GM19468 (cell line): ENCODE measurements around the gene EPHA4.
"Not testable (repeated sequence)": the region's sequence is repeated elsewhere in the genome, so short reads cannot be mapped to it uniquely, and the experiment has no call there.

ENCODE experiments used
- ATAC-seq: cut with Tn5 transposase; IDR thresholded peaks from one replicate; pipeline ENCODE4 v1.9.1; 2021; ENCODE audit warnings: mild to moderate bottlenecking, moderate library complexity, moderate number of reproducible peaks; ENCODE audit not compliant: unreplicated experiment; ENCODE audit errors: extremely low read depth

EPHA4 gene

DNA sequence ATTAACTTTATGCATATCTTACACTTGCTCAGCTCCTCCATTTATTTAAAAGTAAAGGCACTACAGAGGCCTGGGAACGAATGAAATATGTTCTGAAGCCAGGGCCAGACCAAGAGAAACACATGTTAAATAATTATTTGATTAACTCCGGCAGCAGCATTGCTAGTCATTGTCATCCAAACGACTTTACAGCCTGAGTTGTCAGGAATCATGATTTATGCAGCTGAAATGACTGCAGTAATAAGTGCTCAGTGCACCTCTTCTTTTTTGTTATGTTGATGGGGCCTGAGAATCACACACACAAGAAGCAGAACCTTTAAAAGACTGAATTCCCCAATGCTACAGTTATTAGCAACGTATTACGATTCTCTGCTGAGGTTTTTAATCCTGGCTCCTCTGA lies 58.9 kb downstream of the EPHA4 start:
- no peak for ATAC-seq

GRCh38 chr2:221511325-221511724 lies 60.8 kb downstream of the EPHA4 start:
- not testable (repeated sequence) for ATAC-seq

GRCh38 chr2:221506469-221506868 lies 65.6 kb downstream of the EPHA4 start:
- no peak for ATAC-seq

GRCh38 chr2:221505605-221506004 lies 66.5 kb downstream of the EPHA4 start:
- ATAC-seq = no peak

DNA sequence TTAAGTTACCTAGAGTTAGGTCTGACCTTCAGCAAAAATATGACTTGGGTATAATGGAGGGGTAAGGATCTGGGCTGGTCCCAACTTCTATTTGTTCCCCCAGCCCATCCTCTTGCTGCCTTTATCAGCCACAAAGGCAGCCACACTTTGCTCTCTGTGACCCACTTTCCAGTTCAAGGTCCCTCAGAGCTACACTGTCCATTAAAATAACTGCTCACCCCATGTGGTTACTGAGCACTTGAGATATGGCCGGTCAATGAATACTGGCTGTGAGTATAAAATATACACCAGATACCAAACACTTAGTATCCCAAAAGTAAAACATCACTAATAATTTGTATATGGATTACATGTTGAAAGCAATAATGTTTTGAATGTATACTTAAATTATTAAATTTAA lies 67.2 kb downstream of the EPHA4 start:
- ATAC-seq = no peak

- no peak for ATAC-seq
These were observed 68.1 kb downstream of the EPHA4 start for GRCh38 chr2:221503965-221504364.

DNA sequence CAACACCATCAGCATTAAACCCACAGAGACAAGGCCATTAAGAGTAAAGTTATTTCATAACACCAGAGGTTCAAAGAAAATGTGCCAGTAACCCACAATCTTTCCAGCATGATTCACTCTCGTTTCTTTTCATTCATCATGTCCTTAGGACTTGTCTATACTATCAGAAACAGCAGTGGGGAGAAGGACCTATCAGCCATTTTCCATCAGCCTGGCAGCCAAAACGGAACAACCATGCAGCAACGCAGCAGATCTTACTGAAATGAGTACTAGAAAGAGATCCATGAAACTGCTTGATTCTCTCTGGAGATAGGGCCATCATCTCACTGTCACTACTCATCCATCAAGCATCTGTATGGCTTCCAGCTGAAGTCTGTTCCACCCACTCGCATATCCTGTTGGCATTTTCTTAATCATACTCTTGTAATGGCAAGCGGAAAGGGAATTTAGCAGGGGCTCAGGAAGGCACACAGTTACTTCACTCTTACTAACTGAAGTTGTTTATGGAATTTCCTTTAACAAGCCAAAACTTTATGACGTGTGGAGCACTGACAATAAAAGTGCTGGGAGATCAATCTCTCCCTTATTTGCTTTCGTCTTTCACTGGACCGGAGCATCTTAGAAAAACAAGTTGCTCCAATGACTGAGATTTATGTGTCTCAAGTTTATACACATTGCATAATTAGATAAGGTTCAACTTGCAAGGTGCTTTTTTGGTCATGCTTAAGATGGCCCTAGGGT lies 69.7 kb downstream of the EPHA4 start:
- no peak for ATAC-seq

DNA sequence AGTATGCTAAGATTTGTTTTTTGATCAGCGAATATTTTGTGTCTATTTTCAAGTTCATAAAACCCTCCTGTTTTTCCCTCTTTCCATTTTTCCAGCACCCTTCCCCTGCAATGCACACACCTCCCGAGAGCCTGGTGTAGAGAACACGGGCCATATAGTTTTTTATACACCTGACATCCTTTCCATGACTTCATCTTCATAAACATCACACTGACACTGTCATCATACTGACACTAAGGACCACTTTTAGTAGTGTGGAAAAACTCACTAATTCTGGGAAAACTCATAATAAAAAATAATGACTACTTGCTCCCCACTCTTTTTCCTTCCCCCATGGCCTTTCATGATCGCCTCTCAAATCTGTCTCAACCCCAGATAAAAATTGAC lies 70.2 kb downstream of the EPHA4 start:
- ATAC-seq = no peak

GRCh38 chr2:221501210-221501882 lies 70.8 kb downstream of the EPHA4 start:
- no peak for ATAC-seq

DNA sequence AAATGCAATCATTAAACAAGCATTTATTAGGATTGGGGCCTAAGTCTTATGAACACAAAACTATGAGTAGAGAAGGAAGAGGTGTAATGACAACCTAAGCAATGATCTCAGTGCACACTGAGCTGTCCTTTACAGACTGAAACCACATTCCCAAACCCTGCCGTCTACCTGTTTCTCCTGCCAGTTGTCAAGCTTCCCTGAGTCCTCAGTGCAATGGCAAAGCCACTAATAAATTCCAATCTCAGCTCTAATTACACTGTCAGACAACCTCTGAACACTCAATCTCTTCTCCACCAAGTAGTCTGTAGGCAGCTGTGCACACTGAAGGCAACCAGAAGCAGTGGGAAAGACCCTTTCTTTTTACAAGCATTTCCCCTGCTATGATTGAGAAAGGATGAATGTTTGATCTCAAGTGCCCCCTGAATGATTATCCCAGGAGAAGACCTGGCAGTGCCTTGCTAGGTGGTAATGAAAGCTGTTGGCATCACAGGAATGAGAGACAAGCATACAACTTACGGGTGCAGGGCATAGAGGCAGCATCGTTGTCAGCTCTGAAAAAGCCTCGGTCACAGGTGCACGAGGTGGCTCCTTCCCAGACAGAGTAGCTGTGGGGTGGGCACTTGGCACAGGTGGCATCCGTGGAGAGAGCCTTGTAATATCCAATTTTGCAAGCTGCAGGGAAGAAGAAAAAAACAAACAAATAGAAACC lies 71.4 kb downstream of the EPHA4 start:
- no peak for ATAC-seq

DNA sequence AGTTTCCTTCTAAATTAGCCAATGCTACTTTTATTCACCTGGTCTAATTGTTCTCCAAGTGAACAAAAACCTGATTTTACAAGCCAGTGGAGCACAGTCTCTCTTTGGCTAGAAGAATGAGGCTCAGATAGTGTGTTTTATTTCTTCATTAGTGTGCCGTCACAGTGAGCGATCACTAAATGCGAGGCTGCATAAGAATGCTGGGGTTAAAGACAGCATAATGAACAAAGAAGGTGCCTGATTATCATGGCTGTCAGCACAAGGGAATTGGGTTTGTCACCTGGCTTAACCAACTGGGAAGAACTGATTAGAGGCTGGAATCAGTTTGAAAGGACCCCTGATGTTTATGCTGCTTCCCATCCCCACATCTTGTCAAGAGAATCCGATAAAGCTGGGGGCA lies 76.4 kb downstream of the EPHA4 start:
- no peak for ATAC-seq

GRCh38 chr2:221494556-221494955 lies 77.5 kb downstream of the EPHA4 start:
- ATAC-seq = no peak

DNA sequence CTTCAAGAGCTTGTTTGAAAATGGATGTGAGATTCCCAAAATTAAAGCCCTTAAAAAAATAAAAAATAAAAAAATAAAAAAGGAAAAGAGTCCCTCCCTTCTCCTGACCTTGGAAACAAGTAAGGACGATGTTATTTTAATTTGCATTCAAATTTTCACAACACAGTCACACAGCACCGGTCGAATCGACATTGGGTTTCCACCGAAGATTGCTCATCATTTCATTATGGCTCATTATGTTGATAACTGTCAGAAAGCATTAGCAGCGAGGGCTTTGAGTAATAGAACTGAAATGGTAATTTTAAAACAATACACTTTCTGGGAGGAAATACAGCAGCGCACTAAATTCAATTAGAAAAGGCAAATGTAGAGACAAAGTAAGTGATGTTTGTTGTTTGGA lies 78.7 kb downstream of the EPHA4 start:
- no peak for ATAC-seq

- ATAC-seq = no peak
These were observed 79.5 kb downstream of the EPHA4 start for GRCh38 chr2:221492636-221493035.

DNA sequence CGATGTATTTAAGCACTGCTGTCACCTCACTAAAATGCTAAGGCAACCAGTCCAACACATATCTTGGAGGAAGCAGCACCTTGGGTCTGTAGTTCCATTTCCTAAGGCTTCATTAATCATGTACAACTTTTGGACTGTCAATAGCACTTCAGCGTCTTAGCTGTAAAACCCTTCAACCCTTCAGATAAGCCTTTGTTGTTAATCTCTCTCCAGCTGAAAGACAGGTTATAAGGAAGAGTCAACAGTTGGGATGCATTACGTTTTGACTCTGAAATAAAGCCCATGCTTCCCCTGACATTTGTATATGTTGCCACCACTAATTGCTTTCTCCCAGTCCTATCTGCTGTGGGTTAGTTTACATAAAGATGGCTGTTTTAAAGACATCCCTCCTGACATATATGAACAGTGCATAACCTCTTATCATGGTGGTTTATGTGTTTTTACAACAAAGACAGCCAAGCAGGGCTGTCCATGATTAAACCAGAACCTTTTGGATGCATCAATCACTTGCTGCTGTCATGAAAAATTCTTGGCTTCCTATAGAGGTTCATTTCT lies 81.5 kb downstream of the EPHA4 start:
- ATAC-seq = no peak

GRCh38 chr2:221488136-221488807 lies 83.8 kb downstream of the EPHA4 start:
- no peak for ATAC-seq

DNA sequence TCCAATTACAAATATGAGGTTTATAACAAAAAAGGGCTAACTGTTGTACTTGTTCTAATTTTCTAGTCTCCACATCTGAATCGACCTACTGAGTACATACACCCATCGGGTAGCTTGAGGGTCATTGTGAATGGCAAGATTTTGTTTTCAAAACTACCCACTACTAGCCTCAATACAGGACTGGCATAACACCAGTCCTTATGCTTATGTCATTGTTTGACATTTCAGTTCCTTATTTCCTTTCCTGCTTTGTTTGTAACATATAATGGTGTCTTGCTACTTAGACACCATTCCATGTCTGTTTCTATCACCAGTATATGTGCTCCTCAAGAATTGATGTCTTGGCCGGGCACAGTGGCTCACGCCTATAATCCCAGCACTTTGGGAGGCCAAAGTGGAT lies 86.0 kb downstream of the EPHA4 start:
- no peak for ATAC-seq

DNA sequence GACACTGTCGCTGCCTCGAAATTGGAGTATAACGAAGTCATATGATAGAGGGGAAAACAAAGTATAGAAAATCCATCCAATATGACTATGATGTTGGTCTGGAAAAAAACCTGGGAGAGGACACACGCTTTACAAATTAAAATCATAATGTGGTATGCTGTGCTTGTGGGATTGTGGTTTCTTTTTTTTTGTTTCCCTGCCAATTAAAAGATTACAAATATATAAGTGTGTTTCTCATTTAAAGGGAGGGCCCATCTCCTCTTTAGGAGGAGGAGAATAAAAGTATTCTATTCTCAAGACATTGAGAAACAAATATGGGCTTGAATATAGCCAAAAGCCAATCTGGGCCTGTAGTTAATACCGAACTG lies 86.6 kb downstream of the EPHA4 start:
- no peak for ATAC-seq

- ATAC-seq = no peak
These were observed 87.2 kb downstream of the EPHA4 start for GRCh38 chr2:221484761-221485502.
